22Rv1 (cell line): ENCODE measurements around the gene ITPKC.
"Not testable (repeated sequence)": the region's sequence is repeated elsewhere in the genome, so short reads cannot be mapped to it uniquely, and the experiment has no call there.

Experiments used
- H3K27ac ChIP-seq: fragments of 450-650 bp; 2 replicates; pipeline ENCODE4 v1.5.1; 2017
- ZFX ChIP-seq: fragments of 450-650 bp; IDR thresholded peaks from 2 replicates; pipeline ENCODE4 v1.6.1; 2017; ENCODE audit warnings: antibody characterized with exemption, borderline replicate concordance
- TF ChIP-seq, protein P1 (sequence below): fragments of 450-650 bp; IDR thresholded peaks from 2 replicates; pipeline ENCODE4 v1.5.1; 2017; ENCODE audit warnings: mild to moderate bottlenecking

Gene ITPKC

DNA sequence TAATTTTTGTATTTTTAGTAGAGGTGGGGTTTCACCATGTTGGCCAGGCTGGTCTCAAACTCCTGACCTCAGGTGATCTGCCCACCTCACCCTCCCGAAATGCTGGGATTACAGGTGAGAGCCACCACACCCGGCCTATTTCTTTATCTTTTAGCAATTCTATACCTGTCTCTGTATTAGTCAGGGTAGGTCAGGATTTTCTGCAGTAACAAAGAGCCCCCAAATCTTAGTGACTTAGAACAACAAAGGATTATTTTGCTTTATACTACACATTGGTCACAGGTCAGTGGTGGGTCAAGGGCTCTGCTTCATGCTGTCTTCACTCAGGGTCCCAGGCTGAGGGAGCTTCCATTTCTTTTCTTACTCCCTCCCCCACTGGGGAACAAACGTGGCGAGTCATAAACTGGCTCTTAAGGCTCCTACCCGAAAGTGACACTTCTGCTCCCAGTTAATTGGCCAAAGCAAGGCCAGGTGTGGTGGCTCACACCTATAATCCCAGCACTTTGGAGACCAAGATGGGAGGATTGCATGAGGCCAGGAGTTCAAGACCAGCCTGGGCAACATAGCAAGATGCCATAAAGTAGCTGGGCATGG is 6.8 kb downstream of the ITPKC start:
- TF ChIP-seq, protein P1, sequence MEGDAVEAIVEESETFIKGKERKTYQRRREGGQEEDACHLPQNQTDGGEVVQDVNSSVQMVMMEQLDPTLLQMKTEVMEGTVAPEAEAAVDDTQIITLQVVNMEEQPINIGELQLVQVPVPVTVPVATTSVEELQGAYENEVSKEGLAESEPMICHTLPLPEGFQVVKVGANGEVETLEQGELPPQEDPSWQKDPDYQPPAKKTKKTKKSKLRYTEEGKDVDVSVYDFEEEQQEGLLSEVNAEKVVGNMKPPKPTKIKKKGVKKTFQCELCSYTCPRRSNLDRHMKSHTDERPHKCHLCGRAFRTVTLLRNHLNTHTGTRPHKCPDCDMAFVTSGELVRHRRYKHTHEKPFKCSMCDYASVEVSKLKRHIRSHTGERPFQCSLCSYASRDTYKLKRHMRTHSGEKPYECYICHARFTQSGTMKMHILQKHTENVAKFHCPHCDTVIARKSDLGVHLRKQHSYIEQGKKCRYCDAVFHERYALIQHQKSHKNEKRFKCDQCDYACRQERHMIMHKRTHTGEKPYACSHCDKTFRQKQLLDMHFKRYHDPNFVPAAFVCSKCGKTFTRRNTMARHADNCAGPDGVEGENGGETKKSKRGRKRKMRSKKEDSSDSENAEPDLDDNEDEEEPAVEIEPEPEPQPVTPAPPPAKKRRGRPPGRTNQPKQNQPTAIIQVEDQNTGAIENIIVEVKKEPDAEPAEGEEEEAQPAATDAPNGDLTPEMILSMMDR = no peak
- no peak for TF ChIP-seq ZFX
- no peak overlapping the region for H3K27ac ChIP-seq

DNA sequence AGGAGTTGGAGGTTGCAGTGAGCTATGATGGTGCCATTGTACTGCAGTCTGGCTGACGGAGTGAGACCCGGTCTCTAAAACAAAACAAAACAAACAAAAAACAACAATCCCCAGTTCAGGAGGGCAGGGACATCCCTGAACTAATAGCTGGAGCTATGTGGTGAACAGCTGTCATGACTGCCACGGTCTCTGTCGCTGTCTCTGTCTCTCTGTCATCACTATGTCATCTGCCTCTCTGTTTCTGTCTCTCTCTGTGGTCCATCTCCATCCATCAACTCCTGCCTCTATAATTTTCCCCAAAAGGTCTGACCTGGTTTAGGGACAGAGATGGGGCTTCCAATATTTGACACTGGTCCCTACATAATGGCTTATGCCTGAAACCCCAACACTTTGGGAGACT is 7.4 kb downstream of the ITPKC start:
- TF ChIP-seq, protein P1 = no peak
- no peak for TF ChIP-seq ZFX
- no peak overlapping the region for H3K27ac ChIP-seq

DNA sequence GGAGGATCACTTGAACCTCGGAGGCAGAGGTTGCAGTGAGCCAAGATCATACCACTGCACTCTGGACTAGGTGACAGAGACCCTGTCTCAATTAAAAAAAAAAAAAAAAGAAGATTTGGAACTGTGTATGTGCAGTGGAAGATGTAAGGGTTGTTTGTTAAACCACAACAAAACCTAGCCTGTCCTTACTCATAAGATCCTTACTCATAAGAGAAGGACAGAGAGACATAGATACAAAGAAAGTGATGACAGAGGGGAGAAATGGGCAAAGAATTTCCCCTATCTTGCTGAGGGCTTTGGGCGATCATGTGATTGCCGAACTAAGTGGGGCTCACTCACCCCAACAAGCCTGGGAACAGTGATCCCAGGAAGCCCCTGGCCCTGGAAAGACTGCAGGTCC is 7.9 kb downstream of the ITPKC start:
- no peak overlapping the region for H3K27ac ChIP-seq
- TF ChIP-seq, protein P1 = no peak
- no peak for TF ChIP-seq ZFX

DNA sequence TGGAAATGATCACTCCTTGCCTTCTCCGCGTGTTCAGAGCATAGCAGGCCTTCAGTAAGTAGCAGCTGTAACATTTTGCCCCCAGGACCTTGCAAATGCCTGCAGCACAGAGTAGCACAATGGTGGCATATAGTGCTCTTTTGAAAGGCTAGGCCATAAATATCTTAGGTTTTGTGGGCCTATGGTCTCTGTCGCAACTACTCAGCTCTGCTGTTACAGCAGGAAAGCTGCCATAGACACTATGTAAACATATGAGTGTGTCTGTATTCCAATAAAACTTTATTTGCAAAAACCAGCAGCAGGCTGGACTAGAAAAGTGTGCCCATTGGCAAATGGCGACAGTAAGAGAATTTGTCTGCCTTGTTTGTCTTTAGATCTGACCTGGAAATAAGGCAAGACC is 9.4 kb downstream of the ITPKC start:
- H3K27ac ChIP-seq = no peak overlapping the region
- TF ChIP-seq ZFX = no peak
- TF ChIP-seq, protein P1 = no peak

DNA sequence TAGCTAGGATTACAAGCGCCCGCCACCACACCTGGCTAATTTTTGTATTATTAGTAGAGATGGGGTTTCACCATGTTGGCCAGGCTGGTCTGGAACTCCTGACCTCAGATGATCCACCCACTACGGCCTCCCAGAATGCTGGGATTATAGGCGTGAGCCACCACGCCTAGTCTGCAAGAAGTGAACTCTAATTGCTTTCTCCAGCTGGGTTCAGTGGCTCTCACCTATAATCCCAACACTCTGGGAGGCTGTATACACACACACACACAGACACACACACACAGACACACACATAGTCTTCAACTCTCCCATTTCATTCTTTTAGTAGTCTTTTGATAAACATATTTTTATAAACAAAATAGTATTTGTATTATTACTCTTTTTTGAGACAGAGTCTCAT is 13.2 kb downstream of the ITPKC start:
- H3K27ac ChIP-seq = not testable (repeated sequence)

DNA sequence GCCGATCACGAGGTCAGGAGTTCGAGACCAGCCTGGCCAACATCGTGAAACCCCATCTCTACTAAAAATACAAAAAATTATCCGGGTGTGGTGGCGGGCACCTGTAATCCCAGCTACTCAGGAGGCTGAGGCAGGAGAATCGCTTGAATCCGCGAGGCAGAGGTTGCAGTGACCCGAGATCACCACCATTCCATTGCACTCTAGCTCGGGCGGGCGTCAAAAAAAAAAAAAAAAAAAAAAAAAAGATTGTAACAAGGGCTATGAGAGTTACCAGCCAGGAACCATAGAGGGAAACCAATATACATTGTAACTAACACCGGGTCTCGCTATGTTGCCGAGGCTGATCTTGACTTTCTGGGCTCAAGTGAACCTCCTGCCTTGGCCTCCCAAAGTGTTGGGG is 15.4 kb downstream of the ITPKC start:
- H3K27ac ChIP-seq = not testable (repeated sequence)

DNA sequence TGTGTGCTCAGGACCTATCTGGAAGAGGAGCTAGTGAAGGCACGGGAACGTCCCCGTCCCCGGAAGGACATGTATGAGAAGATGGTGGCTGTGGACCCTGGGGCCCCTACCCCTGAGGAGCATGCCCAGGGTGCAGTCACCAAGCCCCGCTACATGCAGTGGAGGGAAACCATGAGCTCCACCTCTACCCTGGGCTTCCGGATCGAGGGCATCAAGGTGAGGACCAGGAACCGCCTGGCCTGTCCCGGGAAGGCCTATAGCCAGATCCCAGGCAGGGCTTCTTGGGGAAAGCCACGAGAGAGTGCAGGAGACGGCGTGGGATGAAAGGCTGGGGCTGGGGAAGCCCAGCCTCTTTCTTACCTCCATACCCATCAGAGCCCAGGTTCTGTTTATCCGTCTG is 16.2 kb downstream of the ITPKC start:
- no peak overlapping the region for H3K27ac ChIP-seq
- TF ChIP-seq, protein P1 = no peak
- TF ChIP-seq ZFX = no peak

DNA sequence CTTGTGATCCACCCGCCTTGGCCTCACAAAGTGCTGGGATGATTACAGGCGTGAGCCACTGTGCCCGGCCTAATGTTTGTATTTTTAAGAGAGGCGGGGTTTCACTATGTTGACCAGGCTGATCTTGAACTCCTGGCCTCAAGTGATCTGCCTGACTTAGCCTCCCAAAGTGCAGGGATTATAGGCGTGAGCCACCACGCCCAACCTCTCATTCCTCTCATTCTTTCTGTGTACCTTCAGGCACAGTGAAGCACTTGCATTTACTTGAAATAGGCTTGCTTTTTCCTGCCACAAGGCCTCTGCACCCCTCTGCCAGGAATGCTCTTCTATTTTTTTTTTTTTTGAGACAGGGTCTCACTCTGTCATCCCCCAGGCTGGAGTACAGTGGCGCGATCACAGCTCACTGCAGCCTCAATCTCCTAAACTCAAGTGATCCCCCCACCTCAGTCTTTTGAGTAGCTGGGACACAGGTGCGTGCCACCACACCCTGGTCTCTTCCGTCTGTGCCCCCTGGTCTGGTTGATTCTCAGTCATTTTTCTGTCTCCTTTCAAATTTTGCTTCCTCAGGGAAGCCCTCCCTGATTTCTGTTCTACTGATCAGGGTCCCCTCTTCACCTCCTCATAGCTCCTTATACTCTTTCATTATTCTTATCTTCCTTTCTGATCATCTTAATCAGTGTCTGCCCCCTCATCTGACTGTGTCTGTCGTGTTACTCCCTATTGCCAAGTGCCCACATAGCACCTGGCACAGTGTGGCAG is 18.3 kb downstream of the ITPKC start:
- no peak overlapping the region for H3K27ac ChIP-seq

More for the DNA sequence above, 18.3 kb downstream of the ITPKC start:
- TF ChIP-seq ZFX = no peak
- TF ChIP-seq, protein P1 = no peak
